ENCODE data around the gene SPATA20. TPM values are rescaled to one million over a fixed set of nuclear protein-coding genes. Genes with fewer than 3 reads are reported as not detected.

SPATA20 gene
- total RNA-seq, 1 donor from 2014 or later, result 101 TPM

DNA sequence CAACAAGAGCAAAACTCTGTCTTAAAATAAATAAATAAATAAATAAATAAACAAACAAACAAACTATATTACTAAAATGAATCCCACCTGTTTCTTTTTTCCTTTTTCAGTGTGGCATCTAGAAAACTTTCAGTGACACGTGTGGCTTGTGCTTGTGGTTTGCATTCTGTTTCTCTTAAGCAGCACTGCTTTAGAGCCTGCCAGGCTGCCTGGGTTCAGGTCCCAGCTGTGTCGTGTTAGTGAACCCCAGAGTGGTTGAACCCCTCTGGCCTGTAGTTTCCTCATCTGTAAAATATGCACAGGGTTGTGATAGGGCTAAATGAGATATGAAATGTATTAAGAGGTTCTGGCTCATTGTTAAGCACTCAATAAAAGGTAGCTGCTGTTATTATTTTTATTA, 26.5 kb upstream of the SPATA20 start:
- no peak for DNase-seq (ENCODE audit: low spot score)

DNA sequence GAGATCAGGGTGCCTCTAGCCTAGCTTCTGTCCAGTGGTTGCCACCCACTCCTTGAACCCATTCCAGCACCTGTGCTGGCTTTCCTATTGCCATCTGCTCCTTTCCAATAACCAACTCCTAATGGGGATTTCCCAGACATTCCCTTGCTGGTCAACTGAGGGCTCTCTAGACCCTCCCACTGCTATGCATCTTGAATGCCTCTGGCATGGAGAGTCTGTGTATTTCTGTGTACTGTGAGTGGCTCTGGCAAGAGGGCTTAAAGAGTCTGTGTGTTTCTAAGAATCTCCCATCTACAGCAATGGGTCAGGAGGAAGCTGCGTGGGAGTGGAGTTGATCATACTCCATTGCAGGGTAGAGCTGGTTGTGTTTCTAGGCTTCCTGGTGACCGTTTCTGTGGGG, 25.5 kb upstream of the SPATA20 start:
- DNase-seq (ENCODE audit: low spot score), result no peak

DNA sequence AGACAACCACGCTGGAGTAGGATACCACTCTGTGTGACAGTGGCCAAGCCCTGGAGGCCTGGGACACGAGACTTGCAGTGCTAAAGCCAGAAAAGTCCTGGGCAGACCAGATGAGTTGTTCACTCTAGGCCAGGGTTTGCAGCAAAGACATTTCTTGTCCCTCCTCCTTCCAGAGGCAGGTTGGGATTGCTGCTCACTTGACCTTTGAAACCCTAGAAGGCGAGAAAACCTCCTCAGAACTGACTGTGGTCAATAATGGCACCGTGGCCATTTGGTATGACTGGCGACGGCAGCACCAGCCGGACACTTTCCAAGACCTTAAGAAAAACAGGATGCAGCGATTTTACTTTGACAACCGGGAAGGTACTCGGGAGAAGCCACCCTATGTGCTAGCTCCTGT, 24.2 kb upstream of the SPATA20 start:
- no peak for DNase-seq (ENCODE audit: low spot score)

DNA sequence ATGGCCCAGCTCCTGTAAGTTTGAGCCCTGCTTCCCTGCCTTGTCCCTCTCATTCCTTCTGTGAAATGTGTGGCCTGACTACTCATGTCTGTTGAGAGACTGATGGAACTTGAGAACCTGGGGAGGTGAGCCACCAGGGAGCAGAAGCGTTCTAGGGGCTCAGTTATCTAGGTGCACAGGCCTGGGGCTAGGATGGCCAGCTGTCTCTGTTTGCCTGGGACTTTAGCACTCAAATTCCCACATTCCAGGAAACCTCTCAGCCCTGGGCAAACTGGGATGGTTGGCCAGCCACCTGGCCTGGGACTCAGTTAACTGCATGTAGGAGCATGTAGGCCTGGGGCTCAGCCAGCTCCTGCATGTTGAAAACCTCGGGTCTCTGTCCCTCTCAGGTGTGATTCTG, 23.8 kb upstream of the SPATA20 start:
- DNase-seq (ENCODE audit: low spot score), result no peak

DNA sequence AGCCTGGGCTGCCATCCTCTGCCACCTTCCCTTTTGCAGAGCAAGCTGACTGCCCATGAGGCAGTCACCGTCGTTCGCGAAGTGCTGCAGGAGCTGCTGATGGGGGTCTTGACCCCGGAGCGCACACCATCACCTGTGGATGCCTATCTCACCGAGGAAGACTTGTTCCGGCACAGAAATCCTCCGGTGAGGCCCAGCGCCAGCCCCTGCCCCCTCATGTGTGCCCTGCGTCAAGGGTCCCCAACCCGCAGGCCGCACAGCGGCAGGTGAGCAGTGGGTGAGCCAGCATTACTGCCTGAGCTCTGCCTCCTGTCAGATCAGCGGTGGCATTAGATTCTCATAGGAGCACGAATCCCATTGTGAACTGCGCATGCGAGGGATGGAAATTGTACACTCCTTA, 22.1 kb upstream of the SPATA20 start:
- DNase-seq (ENCODE audit: low spot score), result no peak

DNA sequence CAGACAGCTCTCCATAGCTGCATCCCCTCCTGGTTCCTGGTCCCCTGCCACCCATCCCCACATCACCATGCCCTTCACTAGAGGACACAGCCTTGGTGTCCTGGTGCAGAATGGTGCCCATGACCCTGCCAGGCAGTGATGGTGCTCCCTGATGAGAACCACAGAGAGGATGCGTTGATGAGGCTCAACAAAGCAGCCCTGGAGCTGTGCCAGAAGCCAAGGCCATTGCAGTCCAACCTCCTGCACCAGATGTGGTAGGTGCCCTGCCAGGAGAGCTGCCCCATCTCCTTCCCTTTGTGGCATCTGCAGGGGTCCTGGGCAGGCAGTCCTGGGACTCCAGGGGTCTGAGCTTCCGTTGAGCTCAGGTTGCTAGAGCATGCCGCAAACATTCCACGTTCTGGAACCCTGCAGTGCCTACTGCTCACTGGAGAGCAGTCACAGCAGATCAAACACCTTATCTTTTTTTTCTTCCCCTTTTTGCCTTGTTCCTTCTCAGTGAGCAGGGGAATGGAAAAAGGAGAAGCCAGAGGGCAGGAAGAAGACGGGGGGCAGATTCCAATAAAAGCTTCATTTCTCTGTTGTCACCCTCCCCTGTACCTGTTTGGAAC, 19.7 kb upstream of the SPATA20 start:
- DNase-seq (ENCODE audit: low spot score), result no peak

DNA sequence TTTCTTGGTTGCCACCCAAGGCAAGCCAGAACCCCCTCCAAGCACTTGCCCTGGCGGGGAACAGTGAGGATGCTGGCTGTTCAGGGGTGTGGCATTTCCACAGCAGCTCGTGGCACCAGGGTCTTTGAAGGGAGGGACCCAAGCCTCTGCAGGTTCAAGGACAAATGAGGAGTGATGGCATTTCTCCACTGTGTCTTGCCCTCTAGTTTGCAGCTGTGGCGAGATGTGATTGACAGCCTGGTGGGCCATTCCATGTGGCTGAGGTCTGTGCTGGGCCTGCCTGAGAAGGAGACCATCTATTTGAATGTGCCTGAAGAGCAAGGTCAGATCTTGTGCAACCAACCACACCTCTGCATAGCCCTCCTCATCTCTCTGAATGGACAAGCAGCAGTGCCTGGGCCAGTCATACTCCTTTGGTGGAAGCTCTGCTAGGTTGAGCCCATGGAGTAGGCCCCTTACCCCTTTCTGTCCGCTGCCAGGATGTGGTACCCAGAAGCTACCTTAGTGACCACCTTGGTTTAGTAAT, 19.0 kb upstream of the SPATA20 start:
- no peak for DNase-seq (ENCODE audit: low spot score)

DNA sequence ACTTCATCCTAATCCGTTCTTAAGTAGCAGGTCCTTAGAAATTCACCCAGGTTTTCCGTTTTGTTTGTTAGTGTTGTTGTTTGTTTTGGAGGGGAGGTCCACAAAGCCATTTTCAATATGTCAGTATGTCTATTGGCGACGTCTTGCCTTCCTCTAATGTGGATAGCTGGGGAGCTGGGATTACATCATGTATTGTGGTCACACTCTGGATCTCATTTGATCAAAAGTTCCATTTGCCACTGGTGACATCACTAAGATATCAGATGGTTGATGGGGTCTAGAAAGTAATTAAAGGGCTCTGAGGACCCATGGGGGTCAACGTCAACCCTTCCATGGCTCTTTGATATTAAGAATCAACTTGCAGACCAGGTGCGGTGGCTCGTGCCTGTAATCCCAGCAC, 17.1 kb upstream of the SPATA20 start:
- no peak for DNase-seq (ENCODE audit: low spot score)

DNA sequence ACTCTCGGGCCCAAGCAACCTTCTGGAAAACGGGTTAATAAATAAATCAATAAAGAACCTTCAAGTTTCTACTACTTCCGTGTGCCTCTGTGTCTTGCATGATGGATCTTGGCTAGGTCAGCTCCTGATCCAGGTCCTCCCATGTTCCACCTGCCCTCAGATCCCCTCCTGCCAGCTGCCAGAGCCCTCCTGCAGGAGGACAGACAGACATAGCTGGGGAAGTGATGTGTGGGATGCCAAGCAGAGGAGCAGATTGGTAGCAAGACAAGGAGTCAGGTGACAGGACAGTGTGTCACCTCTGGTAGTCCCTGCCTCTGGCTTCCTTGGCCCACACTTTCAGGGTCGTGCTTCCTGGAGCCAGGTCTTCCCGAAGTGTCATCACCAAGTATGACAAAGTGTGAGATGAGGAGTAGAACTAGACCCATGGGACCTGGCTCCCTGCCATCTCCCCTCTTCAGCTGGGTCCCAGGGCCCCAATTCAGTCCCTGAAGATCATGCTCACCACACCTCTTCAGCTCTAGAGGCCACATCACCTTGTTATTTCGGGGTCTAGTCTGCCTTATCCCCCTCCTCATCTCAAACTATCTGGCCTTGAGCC, 15.4 kb upstream of the SPATA20 start:
- DNase-seq (ENCODE audit: low spot score), result no peak

DNA sequence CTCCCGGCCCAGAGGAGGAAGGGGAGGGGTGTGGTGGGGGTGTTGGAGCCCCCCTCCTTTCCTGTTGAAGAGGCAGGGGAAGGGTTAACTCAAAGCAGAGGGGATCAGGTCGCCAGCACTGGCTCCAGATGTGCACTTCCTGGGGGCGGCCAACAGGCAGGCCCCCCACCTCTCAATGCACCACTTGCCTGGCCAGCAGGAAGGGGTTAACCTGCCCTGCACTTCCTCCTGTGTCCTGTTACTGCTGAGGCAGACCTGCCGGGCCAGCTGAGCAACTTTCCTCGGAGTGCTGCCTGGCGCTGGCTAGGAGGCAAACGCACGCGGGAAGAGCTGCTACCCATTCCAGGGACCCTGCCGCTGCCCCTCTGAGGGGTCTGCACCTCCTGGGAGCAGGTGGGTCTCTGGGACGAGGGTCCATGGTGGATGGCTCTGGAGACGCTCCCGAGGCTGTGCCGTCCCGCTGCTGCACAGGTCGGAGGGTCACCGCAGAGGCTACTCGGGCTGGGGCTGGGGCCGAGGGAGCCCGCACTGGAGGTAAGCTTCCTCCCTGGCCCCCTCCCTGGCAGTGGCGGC, 14.4 kb upstream of the SPATA20 start, which contains the start of gene EPN3:
EPN3 (plus strand) TSS at position 284 of the 573 bp plus-strand sequence. CDS start 3,822 bp downstream, outside the sequence.
- peak; percentile 80 for DNase-seq (ENCODE audit: low spot score)

DNA sequence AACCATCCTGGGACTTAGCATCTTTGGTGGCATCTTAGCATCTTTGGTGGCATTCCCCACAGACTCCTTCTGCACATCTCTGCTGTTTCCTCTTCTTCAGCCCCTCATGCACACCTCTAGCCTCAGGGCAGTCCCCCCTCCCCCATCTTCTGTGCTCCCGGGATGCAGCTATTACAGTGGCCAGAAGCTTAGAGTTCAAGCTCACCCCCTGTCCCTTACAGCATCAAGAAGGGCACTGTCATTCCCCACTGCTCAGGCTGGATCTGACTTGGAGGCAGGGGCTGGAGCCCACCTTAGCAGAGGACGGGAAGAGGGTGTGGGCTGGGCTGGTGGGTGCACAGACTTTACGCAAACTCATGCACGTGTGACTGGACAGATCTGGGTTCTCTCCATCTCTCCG, 13.8 kb upstream of the SPATA20 start:
- no peak for DNase-seq (ENCODE audit: low spot score)

DNA sequence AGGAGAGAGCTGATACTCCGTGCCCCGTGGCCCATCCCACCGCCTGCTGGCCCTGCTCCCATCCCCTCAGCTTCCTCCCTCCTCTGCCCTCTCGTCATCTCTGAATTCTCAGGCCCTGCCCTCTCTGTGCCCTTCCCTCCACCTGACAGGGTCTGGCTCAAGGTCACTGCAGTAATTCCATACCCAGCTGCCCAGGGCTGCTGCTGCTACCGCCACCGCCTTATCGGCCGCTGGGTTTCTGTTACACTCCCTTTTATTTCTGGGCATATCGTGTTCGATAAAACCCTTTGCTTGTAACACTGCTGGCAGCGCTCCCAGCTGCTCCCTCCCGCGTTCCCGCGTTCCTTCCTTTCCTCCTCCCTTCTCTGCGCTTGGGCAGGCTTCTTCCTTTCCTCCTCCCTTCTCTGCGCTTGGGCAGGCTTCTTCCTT, 13.2 kb upstream of the SPATA20 start:
- DNase-seq (ENCODE audit: low spot score), result peak; percentile 75

DNA sequence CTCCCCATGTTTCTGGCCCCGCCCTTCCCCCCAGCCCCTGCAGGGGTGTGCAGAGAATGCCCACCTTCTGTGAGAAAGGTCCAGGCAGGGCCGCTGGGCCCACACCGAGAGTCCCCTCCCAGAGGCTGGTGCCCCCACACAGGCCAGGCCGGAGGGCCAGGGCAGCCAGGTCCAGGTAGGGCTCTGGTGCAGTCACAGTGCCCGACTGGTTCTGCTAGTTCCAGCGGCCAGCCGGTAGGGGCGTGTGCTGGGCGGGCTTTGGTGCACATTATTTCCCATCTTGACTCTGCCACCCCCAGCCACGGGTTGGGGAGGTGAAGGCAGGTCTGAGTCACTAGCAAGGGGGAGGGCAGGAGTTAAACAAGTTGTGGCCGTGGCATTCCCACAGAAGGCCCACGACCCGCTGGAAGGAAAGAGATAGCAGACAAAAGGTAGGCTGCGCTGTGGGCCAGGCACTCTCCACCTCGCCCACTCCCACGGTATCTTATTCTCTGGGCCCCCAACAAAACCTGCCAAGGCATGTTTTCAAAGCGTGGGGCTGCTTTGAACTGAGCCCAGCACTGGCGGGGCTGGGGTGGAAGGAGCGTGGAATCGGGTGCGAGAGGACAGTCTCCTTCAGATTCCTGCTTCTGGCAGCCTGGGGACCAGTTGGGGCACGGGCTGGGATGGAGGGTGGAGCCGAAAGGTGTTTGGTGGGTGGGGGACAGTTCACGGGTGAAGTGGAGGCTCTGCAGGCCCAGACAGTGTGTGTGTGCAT, 12.6 kb upstream of the SPATA20 start:
- DNase-seq (ENCODE audit: low spot score), result peak; percentile 88

DNA sequence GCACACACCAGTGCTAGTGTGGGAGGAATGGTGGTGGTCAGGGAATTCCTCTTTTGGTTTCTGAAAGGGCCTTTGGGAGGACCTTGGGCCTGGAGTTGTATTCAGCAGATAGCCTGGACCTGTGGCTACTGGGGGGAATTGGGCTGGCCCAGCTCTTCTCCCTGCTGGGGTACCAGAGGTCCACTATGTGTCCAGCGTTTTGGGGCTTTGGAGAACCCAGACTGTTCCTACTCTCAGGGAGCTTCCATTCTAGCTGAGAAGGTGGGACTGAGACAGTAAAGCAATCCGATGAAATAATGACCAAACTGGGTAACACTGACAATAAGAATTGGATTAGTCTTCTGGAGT, 12.0 kb upstream of the SPATA20 start:
- DNase-seq (ENCODE audit: low spot score), result no peak

DNA sequence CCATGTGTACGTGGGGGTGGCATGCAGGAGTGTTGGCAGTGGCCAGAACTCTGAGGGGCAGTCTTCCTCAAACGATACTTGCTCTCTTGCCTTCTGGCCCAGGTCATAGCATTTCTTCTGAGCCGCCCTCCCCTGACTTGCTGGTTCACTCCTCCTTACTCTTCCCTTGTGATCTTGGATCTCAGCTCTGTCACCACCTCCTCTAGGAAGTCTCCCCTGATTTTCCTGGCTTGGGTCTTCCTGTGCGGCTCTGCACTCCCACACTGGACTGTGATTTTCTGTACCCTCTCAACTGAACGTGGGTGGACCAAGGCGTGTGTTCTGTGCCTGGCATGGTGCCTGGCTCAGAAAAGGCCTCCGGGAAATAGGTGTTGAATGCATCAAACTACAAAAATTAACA, 11.6 kb upstream of the SPATA20 start:
- no peak for DNase-seq (ENCODE audit: low spot score)

DNA sequence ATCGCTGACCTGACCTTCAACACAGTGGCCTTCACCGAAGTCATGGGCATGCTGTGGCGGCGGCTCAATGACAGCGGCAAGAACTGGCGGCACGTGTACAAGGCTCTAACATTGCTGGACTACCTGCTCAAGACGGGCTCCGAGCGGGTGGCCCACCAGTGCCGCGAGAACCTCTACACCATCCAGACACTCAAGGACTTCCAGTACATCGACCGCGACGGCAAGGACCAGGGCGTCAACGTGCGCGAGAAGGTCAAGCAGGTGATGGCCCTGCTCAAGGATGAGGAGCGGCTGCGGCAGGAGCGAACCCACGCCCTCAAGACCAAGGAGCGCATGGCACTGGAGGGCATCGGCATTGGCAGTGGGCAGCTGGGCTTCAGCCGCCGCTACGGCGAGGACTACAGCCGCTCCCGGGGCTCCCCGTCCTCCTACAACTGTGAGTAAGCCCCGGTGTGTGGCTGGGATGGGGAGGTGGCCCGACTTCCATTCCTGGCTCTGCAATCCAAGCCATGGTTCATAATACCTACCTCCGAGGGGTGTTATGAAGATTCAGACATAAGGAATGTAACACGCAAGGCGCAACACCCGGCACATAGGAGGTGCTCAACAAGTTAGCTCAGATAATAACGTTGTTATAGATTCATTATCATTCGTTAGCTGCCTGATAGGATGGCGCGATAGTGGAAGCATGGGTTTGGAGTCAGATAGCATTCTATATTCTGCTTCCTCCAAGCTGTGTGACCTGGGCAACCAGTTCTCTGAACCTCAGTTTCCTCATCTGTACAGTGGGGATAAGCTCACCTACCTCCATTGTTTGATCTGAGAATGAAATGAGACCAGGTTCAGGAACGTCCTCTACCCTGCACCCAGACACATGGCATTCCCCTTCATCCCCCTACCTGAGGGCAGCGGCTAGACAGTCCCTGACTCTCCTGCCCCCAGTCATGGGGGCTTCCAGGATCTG, 10.0 kb upstream of the SPATA20 start:
- no peak for DNase-seq (ENCODE audit: low spot score)

DNA sequence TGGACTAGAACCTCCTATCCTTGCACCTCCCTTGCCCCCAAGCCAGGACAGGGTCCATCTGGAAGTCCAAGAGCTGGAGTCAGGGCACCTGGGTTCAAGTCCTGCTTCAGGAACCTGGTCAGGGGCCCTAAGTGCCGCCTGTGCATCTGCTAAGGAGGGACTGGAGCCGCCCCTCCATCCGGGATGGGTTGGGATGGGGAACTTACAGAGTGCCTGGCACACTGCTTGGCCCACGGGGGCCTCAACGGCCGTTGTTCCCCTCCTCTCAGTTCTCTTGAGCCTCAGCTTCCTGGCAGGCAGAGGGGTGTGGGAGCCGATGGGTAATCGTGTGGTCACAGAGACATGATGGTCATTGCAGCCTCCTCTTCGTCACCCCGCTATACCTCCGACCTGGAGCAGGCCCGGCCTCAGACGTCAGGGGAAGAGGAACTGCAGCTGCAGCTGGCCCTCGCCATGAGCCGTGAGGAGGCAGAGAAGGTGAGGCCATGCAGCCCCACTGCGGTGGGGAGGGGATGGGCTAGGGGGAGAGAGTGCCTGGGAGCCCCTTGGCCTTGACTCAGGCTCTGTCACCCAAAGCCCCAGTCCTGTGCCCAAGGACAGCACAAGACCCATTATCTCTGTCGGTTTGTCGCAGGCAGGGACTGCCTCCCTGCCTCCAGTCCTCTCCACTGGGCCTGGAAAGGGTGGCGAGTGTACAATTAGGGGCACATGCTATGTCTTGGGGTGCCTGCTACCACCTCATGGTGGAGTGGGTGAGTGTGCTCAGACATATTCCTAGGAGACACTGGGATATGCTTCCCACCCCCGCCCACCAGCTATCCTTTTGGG, 9.0 kb upstream of the SPATA20 start:
- DNase-seq (ENCODE audit: low spot score), result no peak

DNA sequence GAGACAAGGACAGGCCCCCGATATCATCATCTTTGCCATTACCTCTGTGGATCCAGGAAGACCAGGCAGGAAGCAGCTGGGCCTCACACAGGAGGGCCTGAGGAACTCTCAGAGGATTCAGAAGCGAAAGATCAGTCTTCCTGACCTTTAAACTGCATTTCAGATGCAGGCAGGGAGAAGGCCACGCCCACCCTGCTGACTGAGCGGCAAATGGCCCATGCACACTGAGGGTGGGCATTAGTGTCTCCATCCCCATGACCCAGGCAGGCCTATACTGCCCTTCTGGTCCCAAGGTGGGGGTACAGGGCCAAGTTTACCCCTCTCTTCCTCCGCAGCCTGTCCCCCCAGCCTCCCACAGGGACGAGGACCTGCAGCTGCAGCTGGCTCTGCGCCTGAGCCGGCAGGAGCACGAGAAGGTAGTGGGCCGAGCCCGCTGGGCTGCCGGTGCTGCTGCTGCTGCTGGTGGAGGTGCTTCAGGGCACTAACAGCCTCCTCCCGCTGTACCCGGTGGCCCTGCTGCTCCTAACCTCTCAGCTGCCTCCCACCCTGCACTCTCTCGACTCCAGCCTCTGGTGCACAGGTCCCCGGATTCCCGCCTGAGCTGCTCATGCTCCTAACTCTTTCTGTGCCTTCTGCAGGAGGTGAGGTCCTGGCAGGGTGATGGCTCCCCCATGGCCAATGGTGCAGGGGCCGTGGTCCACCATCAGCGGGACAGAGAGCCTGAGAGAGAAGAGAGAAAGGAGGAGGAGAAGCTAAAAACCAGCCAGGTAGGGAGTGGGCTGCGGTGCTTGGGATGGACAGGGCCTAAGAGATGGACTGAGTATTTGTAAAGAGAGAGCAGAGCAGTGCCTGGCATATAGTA, 8.2 kb upstream of the SPATA20 start:
- DNase-seq (ENCODE audit: low spot score), result no peak

DNA sequence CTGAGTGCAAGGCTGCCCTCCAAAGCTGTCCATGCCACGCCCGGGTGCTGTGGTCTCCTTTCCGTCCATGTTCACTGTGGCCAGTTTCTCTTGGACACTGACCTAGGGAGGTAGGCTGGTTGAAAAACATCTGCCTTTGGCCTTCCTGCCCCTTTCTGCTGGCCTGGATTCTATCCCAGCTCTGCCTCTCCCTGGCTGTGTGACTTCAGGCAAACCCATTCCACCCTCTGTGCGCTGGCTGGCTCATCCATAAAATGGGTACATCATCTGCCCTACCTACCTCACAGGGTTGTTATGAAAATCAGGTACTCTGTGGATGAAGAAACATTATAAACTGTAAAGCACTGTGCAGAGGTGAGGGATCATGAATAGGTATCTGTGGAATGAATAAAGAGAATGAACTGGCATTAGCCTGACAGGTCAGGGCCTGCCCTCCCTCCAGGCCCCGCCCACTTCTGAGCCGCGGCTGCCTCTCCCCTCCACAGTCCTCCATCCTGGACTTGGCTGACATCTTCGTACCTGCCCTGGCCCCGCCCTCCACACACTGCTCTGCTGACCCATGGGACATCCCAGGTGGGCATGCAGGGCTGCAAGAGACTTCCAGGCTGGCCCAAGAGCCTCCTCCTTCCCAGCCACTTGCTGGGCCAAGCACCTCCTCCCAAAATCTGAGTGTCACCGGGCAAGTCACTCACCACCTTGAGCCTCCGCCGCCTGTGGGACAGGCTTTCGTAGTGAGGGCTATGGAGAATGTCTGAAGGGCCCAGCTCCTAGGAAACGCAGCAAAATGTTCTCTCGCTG, 7.0 kb upstream of the SPATA20 start:
- peak; percentile 78 for DNase-seq (ENCODE audit: low spot score)

Measured in ureter (tissue), 1 donor.